SW480 (cell line): ENCODE data around the gene GREM1.

Experiments used
- DNase-seq: peaks from one replicate; pipeline ENCODE4 v3.0.0-alpha.2; 2016; ENCODE audit warnings: low spot score

The GREM1 gene

DNA sequence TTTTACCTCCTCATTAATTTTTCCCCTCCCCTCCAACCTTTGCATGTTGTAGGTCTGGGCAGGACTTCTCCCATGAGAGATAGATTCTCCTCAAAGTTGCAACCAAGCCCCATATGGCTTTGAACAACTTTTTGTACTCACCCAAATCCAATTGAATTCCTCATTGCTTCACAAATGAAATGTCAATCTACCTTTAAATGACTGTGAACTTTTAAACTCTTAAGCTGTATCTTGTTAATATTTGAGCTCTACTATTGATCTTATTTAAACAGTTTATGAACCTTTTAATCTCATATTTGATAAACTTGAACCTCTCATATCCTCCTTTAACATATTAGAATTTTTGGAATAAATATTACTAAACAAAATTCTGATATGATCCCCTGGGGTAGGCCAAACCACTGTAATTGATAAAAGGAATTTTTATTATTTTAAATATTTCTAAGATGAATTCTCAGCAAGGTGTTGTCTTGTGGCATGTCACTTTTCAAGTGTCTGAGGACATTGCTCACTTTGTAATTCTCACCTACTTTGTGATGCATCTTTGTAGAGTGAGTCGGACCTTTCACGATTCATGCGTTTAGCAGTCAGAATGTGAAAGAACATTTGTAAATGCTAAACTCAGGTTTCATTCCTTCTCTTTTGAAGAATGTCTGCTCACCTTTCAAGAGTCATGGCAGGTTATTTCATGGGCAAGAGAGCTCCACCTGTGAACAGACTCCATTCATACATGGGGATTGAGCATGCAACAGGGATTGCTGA, 23.4 kb upstream of the GREM1 start:
- DNase-seq = no peak

GRCh38 chr15:32698773-32699390, 18.9 kb upstream of the GREM1 start:
- no peak for DNase-seq

GRCh38 chr15:32700501-32701150, 17.2 kb upstream of the GREM1 start:
- no peak for DNase-seq

GRCh38 chr15:32701863-32702262, 15.9 kb upstream of the GREM1 start:
- no peak for DNase-seq

- no peak for DNase-seq
These were observed 13.3 kb upstream of the GREM1 start for GRCh38 chr15:32704395-32704981.

DNA sequence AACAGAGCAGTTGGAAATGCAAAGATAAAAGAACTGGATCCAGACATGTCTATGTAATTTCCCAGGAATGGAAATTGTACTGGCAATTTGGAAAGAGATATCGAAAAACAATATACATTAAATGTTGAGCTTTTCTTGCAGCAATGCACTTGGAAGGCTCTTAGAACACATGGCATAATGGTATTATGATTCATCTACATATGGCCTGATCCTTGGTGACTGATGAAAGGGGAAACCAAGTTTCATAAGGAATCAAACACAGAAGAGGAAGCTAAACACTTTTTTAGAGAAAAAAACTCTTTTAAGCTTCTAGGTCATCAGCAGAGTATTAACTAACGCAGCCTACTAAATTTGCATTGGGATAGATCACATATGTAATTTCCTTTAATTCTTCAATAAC, 12.4 kb upstream of the GREM1 start:
- no peak for DNase-seq

DNA sequence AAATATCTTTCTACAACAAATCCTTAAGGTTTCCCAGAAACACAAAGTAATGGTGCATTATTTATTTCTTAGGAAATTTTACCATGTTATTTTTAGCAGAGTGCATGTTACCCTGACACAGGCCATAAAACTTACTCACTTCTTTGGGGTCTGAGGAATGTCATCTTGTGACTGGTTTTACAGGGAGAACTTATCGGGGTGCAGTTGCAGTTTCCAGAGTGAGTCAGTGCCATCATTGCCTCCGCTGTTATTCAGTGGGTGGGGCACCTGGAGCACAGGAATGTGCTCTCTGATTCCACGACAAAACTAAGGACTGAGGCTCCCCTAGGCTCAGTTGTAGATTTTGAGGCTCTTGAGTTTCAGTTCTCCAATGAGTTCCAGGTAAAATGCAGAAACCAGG, 11.1 kb upstream of the GREM1 start:
- DNase-seq = peak; percentile 7

DNA sequence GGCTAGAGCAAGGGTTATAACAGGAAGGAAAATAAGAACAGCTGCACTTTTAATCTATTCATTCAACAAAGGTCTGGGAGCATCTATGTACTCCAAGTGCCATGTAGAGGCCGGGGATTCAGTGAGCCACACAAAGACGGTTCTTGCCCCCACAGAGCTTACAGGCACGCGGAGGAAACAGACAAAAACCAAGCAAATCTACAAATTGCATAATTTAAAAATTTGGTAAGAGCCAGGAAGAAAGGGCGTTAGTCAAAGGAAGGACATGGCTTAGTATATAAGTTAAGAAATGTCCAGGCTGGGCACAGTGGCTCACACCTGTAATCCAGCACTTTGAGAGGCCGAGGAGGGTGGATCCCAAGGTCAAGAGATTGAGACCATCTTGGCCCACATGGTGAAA, 10.4 kb upstream of the GREM1 start:
- no peak for DNase-seq

- no peak for DNase-seq
These were observed 8.3 kb upstream of the GREM1 start for GRCh38 chr15:32709295-32710033.

GRCh38 chr15:32715276-32715675, 2.5 kb upstream of the GREM1 start:
- DNase-seq = no peak

GRCh38 chr15:32716216-32716914, 1.4 kb upstream of the GREM1 start:
- DNase-seq = no peak

DNA sequence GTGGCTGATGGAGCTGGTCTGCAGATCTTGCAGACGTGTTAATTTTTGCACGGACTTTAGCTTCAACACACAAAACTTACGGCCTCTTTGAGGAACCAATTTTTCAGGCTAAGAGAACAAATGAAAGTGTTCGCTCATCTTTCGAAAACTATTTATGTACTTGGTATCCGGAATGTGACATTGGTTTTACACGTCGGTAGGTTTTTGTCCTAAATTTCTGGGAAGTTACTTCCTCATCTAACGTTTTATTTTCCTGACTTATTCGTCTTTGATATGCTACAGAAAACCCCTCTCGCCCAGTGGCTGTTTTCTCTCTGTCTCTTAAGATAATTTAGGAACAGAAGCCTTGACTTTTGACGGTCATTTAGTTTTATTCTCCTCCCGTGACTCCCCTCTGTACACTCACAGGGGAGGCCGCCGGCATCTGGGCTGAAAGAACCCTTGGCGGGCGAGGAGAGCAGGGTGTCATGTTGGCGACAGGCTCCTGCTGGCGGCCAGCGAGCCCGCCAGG, 834 bp upstream of the GREM1 start:
- no peak for DNase-seq

- no peak for DNase-seq
These were observed 520 bp downstream of the GREM1 start for GRCh38 chr15:32718227-32718820.

GRCh38 chr15:32718821-32719716, 1.3 kb downstream of the GREM1 start:
- peak; percentile 6 for DNase-seq

GRCh38 chr15:32721596-32721995, 3.8 kb downstream of the GREM1 start:
- DNase-seq = no peak

DNA sequence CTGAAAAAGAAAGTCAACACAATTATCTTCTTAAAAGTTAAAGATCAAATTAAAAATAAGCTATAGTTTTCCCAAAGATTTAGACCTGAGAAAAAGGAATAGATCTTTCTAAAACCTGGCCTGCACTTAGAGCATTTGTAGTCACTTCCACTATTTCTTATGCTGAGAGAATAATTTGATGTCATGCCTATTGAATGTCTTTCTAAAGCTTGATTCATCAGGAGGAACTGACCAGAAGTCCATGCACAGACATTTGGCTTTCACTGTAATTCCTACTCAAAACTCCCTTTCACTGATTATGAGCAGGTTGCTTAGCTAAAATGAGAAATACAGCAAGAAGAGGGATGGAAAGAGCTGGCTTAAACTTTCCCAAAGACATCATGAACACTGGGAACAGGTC, 4.3 kb downstream of the GREM1 start:
- DNase-seq = no peak

DNA sequence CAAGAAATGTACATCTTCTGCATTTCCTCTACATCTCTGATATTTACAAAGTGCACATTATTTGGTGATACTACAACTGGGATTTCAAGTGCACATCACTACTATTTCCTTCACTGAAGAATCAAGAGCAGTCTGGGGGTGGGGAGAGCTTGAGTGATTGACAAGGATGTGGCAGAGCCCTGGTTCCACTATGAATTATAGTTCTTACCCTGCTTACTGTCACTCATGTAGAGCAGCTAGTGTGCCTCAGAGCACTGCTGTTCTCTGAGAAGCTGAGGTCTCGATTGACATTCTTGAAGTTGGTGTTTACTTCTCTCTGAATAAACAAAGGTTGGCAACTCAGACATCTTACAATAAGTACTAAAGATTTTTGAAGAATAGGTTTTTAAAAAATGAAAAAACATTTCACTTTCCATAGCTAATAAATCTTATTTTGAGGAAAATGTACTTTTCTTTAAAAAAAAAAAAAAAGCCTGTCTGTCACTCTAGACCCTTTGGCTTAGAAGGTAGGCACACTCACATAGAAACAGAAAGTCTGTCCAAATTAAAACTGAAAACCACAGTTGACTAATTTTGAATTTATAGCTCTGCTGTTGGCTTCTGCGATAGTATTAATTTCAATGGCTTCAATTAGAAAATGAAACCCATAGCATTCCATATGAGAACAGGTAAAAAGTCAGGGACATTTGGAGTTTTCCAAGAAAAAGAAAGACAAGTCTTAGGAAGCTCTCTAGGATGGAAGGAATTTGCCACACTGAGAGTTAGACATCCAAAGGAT, 5.6 kb downstream of the GREM1 start:
- DNase-seq = no peak

DNA sequence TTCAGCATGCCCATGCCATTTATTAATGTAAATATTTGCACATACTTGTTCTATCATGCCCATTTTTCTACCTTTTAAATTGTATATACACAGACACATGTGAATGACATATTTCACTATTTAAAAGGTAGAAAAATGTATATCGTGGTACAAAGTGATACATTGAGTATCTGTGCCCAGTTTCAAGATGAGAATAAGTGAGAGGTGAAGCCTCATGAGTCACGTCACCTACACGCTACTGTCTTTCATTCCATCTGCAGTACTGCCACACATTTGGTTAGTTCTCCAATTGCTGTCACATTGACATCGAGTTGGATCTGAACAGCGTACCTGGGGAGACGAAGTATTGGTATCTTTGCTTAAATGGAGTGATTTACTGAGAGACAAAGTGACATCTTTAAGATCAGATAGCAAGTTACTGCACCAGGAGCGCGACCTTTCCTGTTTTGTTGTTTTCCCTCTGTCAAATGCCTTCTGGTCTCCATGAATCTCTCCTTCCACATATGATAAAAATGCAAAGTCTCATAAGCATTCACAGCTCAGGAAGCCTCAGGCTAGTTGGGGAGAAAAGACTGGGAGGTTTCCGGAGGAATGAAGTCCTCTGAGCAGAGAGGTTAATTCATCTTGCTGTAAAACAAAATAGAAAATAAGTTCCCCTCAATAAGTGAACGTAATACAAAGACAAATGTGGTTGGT, 12.0 kb downstream of the GREM1 start:
- no peak for DNase-seq
